GM04503 (cell line): ENCODE results near the gene ZFAND5.

ENCODE experiments used
- DNase-seq: peaks from one replicate; pipeline ENCODE4 v3.0.0-alpha.2; 2012; ENCODE audit warnings: low read depth

The ZFAND5 gene

DNA sequence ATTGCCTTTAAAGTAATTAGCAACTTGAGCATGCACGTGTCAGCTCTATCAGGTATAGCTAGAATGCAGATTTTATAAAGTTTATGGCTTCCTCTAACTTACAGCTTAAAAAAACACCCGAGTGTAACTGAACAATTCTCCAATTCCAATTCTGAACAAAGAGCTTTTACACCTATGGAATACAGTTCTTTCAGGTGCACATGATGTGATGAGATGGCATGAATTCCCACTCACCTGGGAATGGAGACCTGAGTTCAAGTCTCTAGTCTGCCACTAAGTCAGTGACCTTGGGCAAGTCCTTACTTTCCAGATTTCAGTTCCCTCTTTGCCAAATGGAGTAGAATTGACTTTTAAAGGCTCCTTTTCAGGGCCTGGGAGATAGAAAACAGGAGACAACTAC lies 1.8 kb downstream of the ZFAND5 start:
- no peak for DNase-seq

GRCh38 chr9:72362680-72363139 lies 2.3 kb downstream of the ZFAND5 start:
- DNase-seq: peak; percentile 49

DNA sequence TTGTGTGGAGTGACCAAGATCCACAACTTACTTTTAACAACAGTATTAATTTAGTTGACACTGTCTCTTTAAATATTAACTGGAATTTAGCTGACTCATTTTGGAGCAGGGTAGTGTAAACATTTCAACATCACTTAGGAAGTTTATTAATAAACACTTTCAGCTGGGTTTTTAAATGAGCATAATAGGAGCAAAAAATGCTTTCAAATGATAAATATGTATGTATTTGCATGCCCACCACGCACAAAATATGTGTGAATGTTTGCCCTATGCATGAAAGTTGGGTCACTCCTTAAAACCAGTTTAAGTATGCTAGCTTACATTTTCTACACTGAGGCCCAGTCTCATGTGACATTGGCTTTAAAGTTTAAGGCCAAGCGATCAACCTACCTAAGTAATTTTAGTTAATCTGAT lies 2.9 kb downstream of the ZFAND5 start:
- DNase-seq: no peak

- DNase-seq: no peak
Measured at GRCh38 chr9:72361217-72361616, 3.8 kb downstream of the ZFAND5 start.

GRCh38 chr9:72360324-72360723 lies 4.7 kb downstream of the ZFAND5 start:
- DNase-seq: no peak

DNA sequence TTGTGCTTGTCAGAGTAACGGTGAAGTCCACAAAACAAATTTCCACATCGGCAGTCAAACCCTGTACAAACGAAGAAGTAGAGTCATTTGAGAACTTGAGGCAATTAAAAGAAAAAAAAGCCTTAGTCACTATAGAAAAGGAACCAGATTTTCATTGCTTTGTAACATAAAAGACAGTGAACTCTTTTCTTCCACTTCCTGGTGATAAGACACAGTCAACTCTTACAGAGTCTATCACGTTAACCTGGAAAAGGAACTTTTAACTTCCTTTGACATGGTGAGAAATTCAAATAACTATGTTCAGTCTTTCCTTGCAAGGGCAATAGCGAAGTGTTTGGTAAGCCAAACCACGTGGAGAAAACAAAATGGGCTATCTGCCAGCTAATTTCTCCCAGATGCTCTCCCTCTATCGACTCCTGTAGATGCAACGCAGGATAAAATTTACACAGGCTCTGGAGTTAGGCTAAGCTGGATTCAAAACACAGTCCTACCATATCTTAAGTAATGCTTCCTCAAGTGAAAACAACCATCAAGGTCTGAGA lies 8.9 kb downstream of the ZFAND5 start:
- no peak for DNase-seq

GRCh38 chr9:72355153-72355552 lies 9.9 kb downstream of the ZFAND5 start:
- DNase-seq: no peak

DNA sequence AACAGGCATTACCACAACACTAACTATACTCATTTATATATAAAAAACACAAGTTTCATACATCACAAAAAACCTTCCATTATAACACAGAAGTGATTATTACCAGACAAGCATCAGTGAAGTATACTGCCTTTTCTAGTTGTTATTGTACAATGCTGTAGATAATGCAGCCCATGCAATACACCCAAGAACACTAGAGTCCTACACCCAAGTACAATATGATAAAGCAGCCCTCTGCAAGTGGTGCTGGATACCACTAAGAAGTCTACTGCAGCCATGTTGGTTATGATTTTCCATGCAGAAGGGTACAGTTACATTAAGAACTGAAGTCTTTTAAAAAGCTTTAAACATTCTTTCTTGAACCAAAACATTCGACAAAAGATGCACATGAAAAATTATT lies 10.3 kb downstream of the ZFAND5 start:
- no peak for DNase-seq

- no peak for DNase-seq
Measured at GRCh38 chr9:72353455-72354116, 11.4 kb downstream of the ZFAND5 start.

DNA sequence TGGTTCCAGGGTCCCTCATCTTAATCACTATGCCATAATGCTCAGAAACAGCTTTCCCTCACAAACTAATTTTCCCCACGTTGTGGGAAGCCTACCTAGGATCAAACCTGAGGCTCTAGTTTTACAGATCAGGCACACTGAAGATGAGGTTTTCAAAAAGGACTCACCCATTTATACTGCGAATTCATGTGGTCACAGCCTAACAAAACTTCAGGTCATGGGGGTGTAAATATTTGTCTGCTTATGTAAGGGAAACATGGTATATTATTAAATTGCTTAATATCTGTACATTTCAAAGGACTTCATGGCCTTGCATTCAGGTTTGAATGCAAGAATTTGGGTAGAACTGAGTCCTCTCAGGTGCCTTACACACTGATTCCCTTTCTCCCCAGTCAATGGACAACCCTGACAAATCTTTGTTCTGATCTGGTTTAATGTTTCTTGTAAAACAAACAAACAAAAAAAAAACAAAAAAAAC lies 12.1 kb downstream of the ZFAND5 start:
- DNase-seq: no peak

DNA sequence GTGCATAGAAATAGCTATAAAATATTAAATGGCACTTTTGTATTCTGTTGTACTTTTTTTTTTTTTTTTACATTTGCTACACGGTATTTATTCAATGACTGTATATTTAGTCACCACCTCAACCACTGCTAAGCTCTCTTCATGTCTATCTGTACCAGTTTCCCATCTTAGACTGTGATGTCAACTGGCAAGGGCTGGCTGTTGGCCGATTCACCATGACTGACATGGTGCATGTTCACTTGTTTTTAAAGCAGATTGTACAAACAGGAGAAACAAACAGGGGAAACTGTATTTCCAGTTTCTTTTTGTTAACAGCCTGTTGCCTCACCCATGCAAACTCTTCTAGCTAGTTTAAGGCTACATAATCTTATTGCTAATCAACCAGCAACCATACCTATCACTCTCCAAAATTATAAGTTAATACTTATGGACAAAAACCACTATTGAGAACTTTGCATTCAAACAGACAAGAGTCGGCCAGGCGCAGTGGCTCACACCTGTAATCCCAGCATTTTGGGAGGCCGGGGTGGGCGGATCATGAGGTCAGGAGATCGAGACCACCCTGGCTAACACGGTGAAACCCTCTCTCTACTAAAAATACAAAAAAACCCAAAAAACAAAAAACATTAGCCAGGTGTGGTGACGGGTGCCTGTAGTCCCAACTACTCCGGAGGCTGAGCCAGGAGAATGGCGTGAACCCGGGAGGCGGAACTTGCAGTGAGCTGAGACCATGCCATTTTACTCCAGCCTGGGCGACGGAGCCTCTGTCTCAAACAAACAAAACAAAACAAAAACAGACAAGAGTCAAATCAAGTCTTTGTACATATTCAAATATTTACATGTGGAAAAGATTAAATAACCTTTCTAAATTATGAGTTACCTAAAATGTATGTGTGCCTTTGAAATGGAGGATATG lies 13.2 kb downstream of the ZFAND5 start:
- DNase-seq: no peak

- no peak for DNase-seq
Measured at GRCh38 chr9:72349911-72350310, 15.1 kb downstream of the ZFAND5 start.

- DNase-seq: no peak
Measured at GRCh38 chr9:72349240-72349639, 15.8 kb downstream of the ZFAND5 start.

GRCh38 chr9:72346333-72346732 lies 18.7 kb downstream of the ZFAND5 start:
- DNase-seq: no peak

- no peak for DNase-seq
Measured at GRCh38 chr9:72338631-72339030, 26.4 kb downstream of the ZFAND5 start.

- DNase-seq: no peak
Measured at GRCh38 chr9:72337286-72337685, 27.7 kb downstream of the ZFAND5 start.

DNA sequence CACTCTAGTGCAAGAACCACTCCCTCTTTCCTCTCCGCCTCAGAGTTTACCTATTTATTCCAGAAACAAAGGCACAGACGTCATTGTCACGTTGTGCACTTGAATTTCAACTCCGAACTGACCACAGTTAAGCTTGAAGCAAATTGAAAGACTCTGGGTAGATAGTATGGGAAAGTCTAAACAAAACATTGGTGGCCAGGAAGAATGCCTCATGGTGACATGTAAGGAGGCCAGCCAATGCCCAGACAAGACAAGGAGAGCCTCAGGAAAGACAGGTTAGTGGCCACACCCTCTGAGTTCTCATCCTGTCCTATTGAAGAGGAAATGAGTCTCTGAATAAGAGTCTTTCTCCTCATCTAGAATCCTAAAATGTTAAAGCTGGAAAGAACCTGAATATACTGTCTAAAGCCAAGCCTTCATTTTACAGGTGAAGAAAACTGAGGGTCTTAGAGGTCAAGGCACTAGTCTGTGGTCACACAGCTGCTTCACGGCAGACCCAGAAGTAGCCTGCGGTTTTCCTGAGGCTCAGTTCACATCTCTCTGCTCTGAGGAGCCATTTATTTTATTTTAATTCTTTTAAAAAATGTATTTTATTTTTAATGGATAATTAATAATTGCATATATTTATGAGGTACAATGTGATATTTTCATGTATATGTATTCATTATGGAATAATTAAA lies 30.2 kb downstream of the ZFAND5 start:
- DNase-seq: no peak

DNA sequence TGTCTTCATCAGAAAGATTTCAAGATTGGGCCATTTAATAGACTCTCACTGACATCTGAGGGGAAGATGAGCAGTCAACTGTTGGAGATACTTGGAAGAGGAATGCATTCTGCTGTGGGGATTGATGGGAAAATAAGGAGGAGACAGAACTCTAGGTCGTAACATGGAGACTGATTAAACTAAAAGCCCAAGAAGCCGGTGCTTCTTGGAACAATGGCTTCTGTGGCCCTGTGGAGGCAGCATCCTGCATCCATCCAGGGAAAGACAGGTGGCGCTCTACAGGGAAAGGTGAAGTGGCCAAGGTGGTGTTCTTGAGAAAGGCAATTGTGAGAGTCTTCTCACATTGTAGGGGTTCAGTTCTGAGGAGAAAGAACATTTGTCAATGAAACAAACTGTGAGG lies 31.3 kb downstream of the ZFAND5 start:
- no peak for DNase-seq

DNA sequence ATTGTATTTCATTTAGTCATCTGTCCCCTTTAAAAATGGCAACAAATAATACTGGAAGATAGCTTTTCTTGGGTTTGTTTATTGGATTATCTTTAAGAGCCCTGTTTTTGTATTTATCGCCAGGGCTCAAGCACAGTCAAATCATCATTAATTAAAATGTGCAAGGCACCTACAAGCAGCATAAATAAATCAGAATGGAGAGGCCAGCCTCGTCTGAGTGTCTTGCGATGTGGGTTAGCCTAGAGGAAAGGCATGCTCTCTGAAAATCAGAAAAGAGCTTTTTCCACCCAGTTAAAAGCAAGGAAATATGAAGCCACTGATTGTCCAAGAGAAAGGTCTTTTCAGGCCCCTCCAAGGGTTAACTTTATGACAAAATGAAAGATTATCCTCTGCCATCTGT lies 31.8 kb downstream of the ZFAND5 start:
- no peak for DNase-seq

DNA sequence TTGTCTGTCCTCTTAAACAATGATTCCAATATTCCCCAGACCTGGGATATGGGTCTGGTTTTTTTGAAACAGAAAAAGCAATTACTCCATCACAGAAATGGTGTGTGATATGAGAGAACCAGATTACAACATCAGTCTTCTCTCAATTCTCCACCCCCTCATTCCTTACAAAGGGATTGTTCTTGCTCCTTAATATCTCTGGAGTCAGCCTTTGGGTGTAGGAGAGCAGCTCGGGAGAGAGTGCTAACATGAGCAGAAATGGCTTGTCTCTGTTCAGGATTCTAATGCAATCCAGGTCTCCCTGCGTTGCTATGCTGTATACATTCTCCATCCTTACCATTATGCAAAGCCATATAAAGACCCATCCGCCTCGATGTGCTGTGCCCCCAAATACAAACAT lies 32.7 kb downstream of the ZFAND5 start:
- DNase-seq: no peak

DNA sequence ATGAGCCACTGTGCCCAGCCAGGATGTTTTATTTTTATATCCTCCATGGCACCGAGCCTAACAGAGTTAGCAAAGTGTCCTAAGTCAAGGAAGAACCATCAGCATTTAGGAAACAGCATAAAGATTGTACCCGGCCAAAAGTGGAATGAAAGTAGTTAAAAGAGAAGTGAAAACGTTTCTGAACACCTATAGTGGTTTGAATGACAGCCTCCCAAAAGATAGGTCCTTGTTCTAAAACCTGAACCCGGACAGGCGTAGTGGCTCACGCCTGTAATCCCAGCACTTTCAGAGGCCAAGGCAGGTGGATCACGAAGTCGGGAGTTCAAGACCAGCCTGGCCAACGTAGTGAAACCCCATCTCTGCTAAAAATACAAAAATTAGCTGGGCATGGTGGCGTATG lies 37.4 kb downstream of the ZFAND5 start:
- no peak for DNase-seq

- DNase-seq: no peak
Measured at GRCh38 chr9:72326641-72327040, 38.4 kb downstream of the ZFAND5 start.
